A549 (cell line): ENCODE measurements around the gene UBE2B. TPM values are rescaled to one million over a fixed set of nuclear protein-coding genes. Genes with fewer than 3 reads are reported as not detected.

Source experiments
- ATAC-seq, 2 experiments: fragments of 200-7000 bp in 1 of 2; fragments of >200 bp in 1 of 2; cut with Nextera tagmentation in 1 of 2; cut with Tn5 transposase in 1 of 2; 3 replicates each; pipeline versions ENCODE4 v1.8.0 to v1.9.1; 2018 to 2020; ENCODE audit warnings: mild to moderate bottlenecking in 1 of 2, moderate library complexity in 1 of 2
- CTCF ChIA-PET: fragments of 300-600 bp; sonication (Branson Sonifier 250); formaldehyde crosslinking; extraction: SDS; loops from one replicate; lab custom pipeline; 2021; ENCODE audit warnings: antibody characterized with exemption, inconsistent platforms; lab: Yijun Ruan, JAX
- POLR2A ChIA-PET: fragments of 350-600 bp; formaldehyde crosslinking; extraction: SDS; loops from one replicate; lab custom pipeline; 2021; ENCODE audit warnings: antibody characterized with exemption, inconsistent platforms; lab: Yijun Ruan, JAX
- DNase-seq, 2 experiments: peaks; one replicate each; pipeline versions ENCODE4 v3.0.0 to v3.0.0-alpha.2; 2011 to 2016; ENCODE audit warnings: low read depth in 1 of 2, low spot score in 1 of 2
- FAIRE-seq: peaks from 2 replicates; lab custom pipeline; 2011; peaks lifted over from hg19 to GRCh38; lab: Jason Lieb, UNC
- H3K27ac ChIP-seq, 2 experiments: fragments of >200 bp; sonication (Bioruptor Twin); formaldehyde crosslinking; 3 replicates each; pipeline ENCODE4 v1.5.1; 2016 to 2017
- H3K4me1 ChIP-seq: fragments of >200 bp; sonication (Bioruptor Twin); formaldehyde crosslinking; 3 replicates; pipeline ENCODE4 v1.6.1; 2016
- H3K4me2 ChIP-seq: fragments of >200 bp; sonication (Bioruptor Twin); formaldehyde crosslinking; 3 replicates; pipeline ENCODE4 v1.6.1; 2016
- H3K4me3 ChIP-seq: fragments of >200 bp; sonication (Bioruptor Twin); formaldehyde crosslinking; 3 replicates; pipeline ENCODE4 v1.5.1; 2016
- H3K9me3 ChIP-seq: fragments of >200 bp; sonication (Bioruptor Twin); formaldehyde crosslinking; 3 replicates; pipeline ENCODE4 v1.6.1; 2016
- HDAC2 ChIP-seq: fragments of 200-600 bp; sonication (generic); IDR thresholded peaks from 2 replicates; pipeline ENCODE4 v1.6.1; 2016
- HES2 ChIP-seq: fragments of >200 bp; sonication (Bioruptor Twin); formaldehyde crosslinking; IDR thresholded peaks from 2 replicates; pipeline ENCODE4 v1.6.1; 2016
- WGBS: methylation state at CpG from one replicate; pipeline ENCODE4 v1.1.6; 2017; ENCODE audit errors: missing lambda C conversion rate; 5-methylcytosine and 5-hydroxymethylcytosine counted together
- polyA plus RNA-seq, 4 experiments: library from polyadenylated mRNA; depleted of rRNA in 3 of 4; stranded (reverse); fragments of >200 nt; fragmentation: RNase III in 1 of 4; extraction: RNeasy Plus Mini Kit Qiagen cat#74134 plus additional on column Dnase treatment in 1 of 4; gene quantifications; 2 replicates in 3 of 4; 3 replicates in 1 of 4; pipeline ENCODE4 v1.2.3, GENCODE V29; 2011 to 2017

The UBE2B gene
- polyA plus RNA-seq, 2 of the 4 experiments (the other 2 are of a cell fraction), result 61.1 to 104 TPM

DNA sequence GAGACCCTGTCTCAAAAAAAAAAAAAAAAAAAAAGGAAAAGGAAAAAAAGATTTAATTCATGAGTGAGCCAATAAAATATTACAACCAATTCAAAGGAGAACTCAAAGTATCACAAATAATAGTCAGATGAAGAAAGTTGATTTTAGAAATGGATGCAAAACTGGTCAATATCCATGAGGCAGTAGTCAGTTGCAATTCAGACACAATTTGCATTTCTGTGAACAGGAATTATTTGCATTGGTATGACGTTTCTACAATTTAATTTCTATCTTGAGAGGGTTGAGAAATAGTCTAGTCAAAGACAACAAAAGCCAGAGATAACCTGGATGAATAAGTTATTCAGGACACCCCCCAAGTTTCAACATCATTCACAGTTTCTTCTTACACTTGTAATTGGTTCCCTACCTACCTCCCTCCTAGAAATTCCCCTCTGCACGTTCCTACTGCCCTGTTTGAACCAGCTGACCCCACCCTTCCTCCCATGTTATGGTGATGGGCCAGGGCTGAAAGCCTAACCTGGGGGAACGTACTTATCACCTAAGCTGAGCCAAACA is 68.9 kb downstream of the UBE2B start:
- POLR2A ChIA-PET, result interaction anchor here (2.3 kb wide), 1 partner anchor 26 kb away, joined by 10 read pairs; no protein-coding TSS in a partner anchor
- no peaks in the 10 kb centered on the region for H3K9me3 ChIP-seq
- no peak for TF ChIP-seq HES2
- TF ChIP-seq HDAC2, result no peak
- TF ChIP-seq, all 56 proteins: peak for 0
- CTCF ChIA-PET, result interaction anchor here (1.1 to 2.0 kb wide), 3 partner anchors 8 to 137 kb away, joined by 3 to 6 read pairs (median 5); no protein-coding TSS in a partner anchor
- ATAC-seq (no peak), FAIRE-seq (no peak), DNase-seq (no peak)
- no peak overlapping the region for H3K4me2 ChIP-seq
- H3K4me1 ChIP-seq, result peaks cover 45% of the 10 kb centered on the region
- H3K27ac ChIP-seq, result no peak overlapping the region
- WGBS, result 53% methylated on average over 3 of the region's 3 CpGs
- H3K4me3 ChIP-seq, result no peak overlapping the region

Other genes starting within 250 kb of the UBE2B start
- 608 and 776 TPM in 2 replicates for gene SKP1, start 194.6 kb upstream of the UBE2B start, polyA plus RNA-seq (2011; rRNA removed)
- 870 to 955 TPM (median 919 TPM) in 3 replicates for gene SKP1, start 194.6 kb upstream of the UBE2B start, polyA plus RNA-seq (2017; fragmentation: RNase III; extraction: RNeasy Plus Mini Kit Qiagen cat#74134 plus additional on column Dnase treatment)
- gene PPP2CA, start 145.5 kb upstream of the UBE2B start, polyA plus RNA-seq (2011; rRNA removed), result 233 and 357 TPM in 2 replicates
- gene PPP2CA, start 145.5 kb upstream of the UBE2B start, polyA plus RNA-seq (2017; fragmentation: RNase III; extraction: RNeasy Plus Mini Kit Qiagen cat#74134 plus additional on column Dnase treatment), result 268 to 275 TPM (median 273 TPM) in 3 replicates
- 3.6 and 4.5 TPM in 2 replicates for gene CDKL3, start 4.4 kb upstream of the UBE2B start, polyA plus RNA-seq (2011; rRNA removed)
- 0.90 to 1.5 TPM (median 1.1 TPM) in 3 replicates for gene CDKL3, start 4.4 kb upstream of the UBE2B start, polyA plus RNA-seq (2017; fragmentation: RNase III; extraction: RNeasy Plus Mini Kit Qiagen cat#74134 plus additional on column Dnase treatment)
- 42.4 and 49.9 TPM in 2 replicates for gene CDKN2AIPNL, start 40.3 kb downstream of the UBE2B start, polyA plus RNA-seq (2011; rRNA removed)
- gene CDKN2AIPNL, start 40.3 kb downstream of the UBE2B start, polyA plus RNA-seq (2017; fragmentation: RNase III; extraction: RNeasy Plus Mini Kit Qiagen cat#74134 plus additional on column Dnase treatment), result 44.7 to 48.0 TPM (median 44.9 TPM) in 3 replicates
- gene JADE2, start 154.1 kb downstream of the UBE2B start, polyA plus RNA-seq (2011; rRNA removed), result 21.7 and 24.0 TPM in 2 replicates
- gene JADE2, start 154.1 kb downstream of the UBE2B start, polyA plus RNA-seq (2017; fragmentation: RNase III; extraction: RNeasy Plus Mini Kit Qiagen cat#74134 plus additional on column Dnase treatment), result 23.7 to 27.1 TPM (median 27.0 TPM) in 3 replicates